H9 (cell line): ENCODE data around the gene DCUN1D2. TPM values are rescaled to one million over a fixed set of nuclear protein-coding genes. Genes with fewer than 3 reads are reported as not detected.

ENCODE experiments used
- DNase-seq: peaks from one replicate; pipeline ENCODE4 v3.0.0-alpha.2; 2017
- H2AFZ ChIP-seq: one replicate; pipeline ENCODE4 v1.6.1; 2013; ENCODE audit warnings: mild to moderate bottlenecking, low read length, control low read depth, moderate library complexity
- H2AK5ac ChIP-seq: 2 replicates; pipeline ENCODE4 v1.6.1; 2013; ENCODE audit warnings: low read length, control low read depth, mixed read lengths; ENCODE audit not compliant: insufficient read length
- H2BK120ac ChIP-seq: one replicate; pipeline ENCODE4 v1.6.1; 2013; ENCODE audit warnings: low read depth, mild to moderate bottlenecking, low read length, control low read depth, inconsistent platforms; ENCODE audit not compliant: poor library complexity, severe bottlenecking
- H2BK12ac ChIP-seq: 2 replicates; pipeline ENCODE4 v1.6.1; 2013; ENCODE audit warnings: low read length, control low read depth, mixed read lengths, low read depth; ENCODE audit not compliant: insufficient read length
- H2BK15ac ChIP-seq: 2 replicates; pipeline ENCODE4 v1.6.1; 2013; ENCODE audit warnings: low read depth, low read length, control low read depth
- H2BK20ac ChIP-seq: one replicate; pipeline ENCODE4 v1.6.1; 2013; ENCODE audit warnings: low read depth, mild to moderate bottlenecking, low read length, control low read depth, inconsistent platforms; ENCODE audit not compliant: poor library complexity, severe bottlenecking
- H2BK5ac ChIP-seq: 2 replicates; pipeline ENCODE4 v1.6.1; 2013; ENCODE audit warnings: low read length, control low read depth, mixed read lengths; ENCODE audit not compliant: insufficient read length
- H3K14ac ChIP-seq: 2 replicates; pipeline ENCODE4 v1.6.1; 2013; ENCODE audit warnings: low read length, control low read depth; ENCODE audit not compliant: insufficient read depth
- H3K18ac ChIP-seq: 2 replicates; pipeline ENCODE4 v1.6.1; 2013; ENCODE audit warnings: low read depth, mild to moderate bottlenecking, mixed read lengths, low read length, control low read depth; ENCODE audit not compliant: insufficient read length
- H3K23ac ChIP-seq: 2 replicates; pipeline ENCODE4 v1.6.1; 2013; ENCODE audit warnings: low read length, control low read depth, mixed read lengths, low read depth; ENCODE audit not compliant: insufficient read length
- H3K23me2 ChIP-seq: 2 replicates; pipeline ENCODE4 v1.6.1; 2013; ENCODE audit warnings: low read depth, mild to moderate bottlenecking, mixed read lengths, low read length, control low read depth; ENCODE audit not compliant: insufficient read length, poor library complexity, severe bottlenecking
- H3K27ac ChIP-seq: 2 replicates; pipeline ENCODE4 v1.5.1; 2013; ENCODE audit warnings: low read length, control low read depth, mixed read lengths, low read depth; ENCODE audit not compliant: insufficient read length
- H3K27me3 ChIP-seq: 2 replicates; pipeline ENCODE4 v1.6.1; 2013; ENCODE audit warnings: low read length, control low read depth, inconsistent platforms; ENCODE audit not compliant: insufficient read depth
- H3K4ac ChIP-seq: 2 replicates; pipeline ENCODE4 v1.6.1; 2013; ENCODE audit warnings: low read depth, mild to moderate bottlenecking, control low read depth, inconsistent platforms, low read length, moderate library complexity
- H3K4me1 ChIP-seq: 2 replicates; pipeline ENCODE4 v1.6.1; 2013; ENCODE audit warnings: low read length, control low read depth, inconsistent platforms; ENCODE audit not compliant: insufficient read depth
- H3K4me2 ChIP-seq: 2 replicates; pipeline ENCODE4 v1.6.1; 2013; ENCODE audit warnings: low read length, control low read depth, mixed read lengths; ENCODE audit not compliant: insufficient read length, insufficient read depth
- H3K56ac ChIP-seq: 2 replicates; pipeline ENCODE4 v1.6.1; 2013; ENCODE audit warnings: low read depth, mild to moderate bottlenecking, mixed read lengths, low read length, control low read depth; ENCODE audit not compliant: insufficient read length
- H3K79me1 ChIP-seq: 2 replicates; pipeline ENCODE4 v1.6.1; 2013; ENCODE audit warnings: low read depth, mild to moderate bottlenecking, moderate library complexity, low read length, control low read depth, inconsistent platforms; ENCODE audit not compliant: insufficient read depth, poor library complexity, severe bottlenecking
- H3K79me2 ChIP-seq: 2 replicates; pipeline ENCODE4 v1.6.1; 2013; ENCODE audit warnings: low read length, control low read depth, inconsistent platforms; ENCODE audit not compliant: insufficient read depth
- H3K9ac ChIP-seq: 2 replicates; pipeline ENCODE4 v1.6.1; 2013; ENCODE audit warnings: low read length, control low read depth, mixed read lengths; ENCODE audit not compliant: insufficient read length; ENCODE audit errors: extremely low read depth
- H3K9me3 ChIP-seq: one replicate; pipeline ENCODE4 v1.6.1; 2013; ENCODE audit warnings: low read depth, low read length, inconsistent platforms; ENCODE audit not compliant: control insufficient read depth
- H3T11ph ChIP-seq: one replicate; pipeline ENCODE4 v1.6.1; 2013; ENCODE audit warnings: mild to moderate bottlenecking, low read length, control low read depth, inconsistent platforms
- H4K20me1 ChIP-seq: one replicate; pipeline ENCODE4 v1.6.1; 2013; ENCODE audit not compliant: control insufficient read depth, insufficient read length, insufficient read depth
- H4K5ac ChIP-seq: 2 replicates; pipeline ENCODE4 v1.6.1; 2013; ENCODE audit warnings: low read depth, mild to moderate bottlenecking, mixed read lengths, low read length, control low read depth; ENCODE audit not compliant: insufficient read length
- H4K8ac ChIP-seq: replicated peaks from 2 replicates; pipeline ENCODE4 v1.6.1; 2013; ENCODE audit warnings: low read length, control low read depth, mixed read lengths, low read depth; ENCODE audit not compliant: insufficient read length
- H4K91ac ChIP-seq: 2 replicates; pipeline ENCODE4 v1.6.1; 2013; ENCODE audit warnings: low read depth, mild to moderate bottlenecking, moderate library complexity, mixed read lengths, low read length, control low read depth; ENCODE audit not compliant: insufficient read length
- H3K27ac Mint-ChIP-seq, 3 experiments: 2 replicates in 2 of 3; 3 replicates in 1 of 3; pipeline ENCODE4 v1.8.0; 2020 to 2021; ENCODE audit warnings: mixed read lengths in 3 of 3, mild to moderate bottlenecking in 1 of 3, moderate library complexity in 1 of 3
- H3K27me3 Mint-ChIP-seq: 2 replicates; pipeline ENCODE4 v1.8.0; 2021; ENCODE audit warnings: low read depth, mild to moderate bottlenecking, moderate library complexity, mixed read lengths
- H3K36me3 Mint-ChIP-seq, 3 experiments: 2 replicates in 2 of 3; 3 replicates in 1 of 3; pipeline ENCODE4 v1.8.0; 2020 to 2021; ENCODE audit warnings: low read depth in 3 of 3, mixed read lengths in 3 of 3; ENCODE audit not compliant: insufficient read depth in 1 of 3
- H3K4me1 Mint-ChIP-seq, 2 experiments: 2 replicates each; pipeline ENCODE4 v1.8.0; 2020; ENCODE audit warnings: mixed read lengths in 2 of 2
- H3K4me3 Mint-ChIP-seq, 2 experiments: 2 replicates in 1 of 2; 3 replicates in 1 of 2; pipeline ENCODE4 v1.8.0; 2020 to 2021; ENCODE audit warnings: mild to moderate bottlenecking in 2 of 2, mixed read lengths in 2 of 2, moderate library complexity in 1 of 2
- H3K9me3 Mint-ChIP-seq, 2 experiments: 2 replicates in 1 of 2; 3 replicates in 1 of 2; pipeline ENCODE4 v1.8.0; 2020; ENCODE audit warnings: mild to moderate bottlenecking in 2 of 2, mixed read lengths in 2 of 2, moderate library complexity in 1 of 2
- CTCF ChIP-seq: fragments of 200-600 bp; sonication (generic); conservative IDR thresholded peaks from 3 replicates; pipeline ENCODE4 v1.8.0; 2021; ENCODE audit warnings: antibody characterized with exemption, mild to moderate bottlenecking
- WGBS: extraction: QIAGEN DNeasy Blood & Tissue Kit; methylation state at CpG from one replicate; pipeline ENCODE4 v1.1.7; 2013; ENCODE audit warnings: missing lambda C conversion rate, low lambda C conversion rate, mixed read lengths; ENCODE audit not compliant: insufficient read length; ENCODE audit errors: extremely low coverage; 5-methylcytosine and 5-hydroxymethylcytosine counted together
- total RNA-seq: library from RNA; stranded (reverse); gene quantifications from 2 replicates; pipeline ENCODE4 v1.2.1, GENCODE V29; 2021

The DCUN1D2 gene
- total RNA-seq, 1 experiment from 2014 or later: 36.8 TPM

GRCh38 chr13:113412440-113412839 is 78.1 kb downstream of the DCUN1D2 start:
- H3K4ac ChIP-seq: no peak overlapping the region
- H3K27me3 Mint-ChIP-seq: peaks cover 6% of the 10 kb centered on the region
- H2AFZ ChIP-seq: no peak overlapping the region
- H3K4me1 ChIP-seq: no peaks in the 10 kb centered on the region
- H3K36me3 Mint-ChIP-seq: peaks cover 2 to 5% (median 2%) of the 10 kb centered on the region in 3 experiments; a peak in 4 of 7 replicates
- H3K79me1 ChIP-seq: no peaks in the 10 kb centered on the region
- no CpG with 5 or more reads among the region's 27 CpGs for WGBS
- H3T11ph ChIP-seq: no peak overlapping the region
- 0 out of 4 replicates have a peak, but pooled peaks cover 0 to 2% of the 10 kb centered on the region in 2 experiments for H3K4me1 Mint-ChIP-seq
- H3K9me3 Mint-ChIP-seq: peaks cover 2 to 4% of the 10 kb centered on the region in 2 experiments; a peak in 4 of 5 replicates
- no peak overlapping the region for H3K9ac ChIP-seq
- DNase-seq: no peak
- no peak for TF ChIP-seq CTCF
- H4K91ac ChIP-seq: no peak overlapping the region
- H2BK120ac ChIP-seq: no peak overlapping the region
- H2BK5ac ChIP-seq: no peak overlapping the region
- H3K4me3 Mint-ChIP-seq: no peak overlapping the region
- no peak overlapping the region for H4K5ac ChIP-seq
- H4K20me1 ChIP-seq: no peaks in the 10 kb centered on the region
- no peaks in the 10 kb centered on the region for H3K23me2 ChIP-seq
- H4K8ac ChIP-seq: no peak overlapping the region
- H2AK5ac ChIP-seq: no peak overlapping the region
- no peak overlapping the region for H3K27ac ChIP-seq
- no peak overlapping the region for H2BK20ac ChIP-seq
- no peak overlapping the region for H3K14ac ChIP-seq
- no peak overlapping the region for H3K18ac ChIP-seq
- no peak overlapping the region for H2BK12ac ChIP-seq
- H3K4me2 ChIP-seq: no peak overlapping the region
- no peak overlapping the region for H3K56ac ChIP-seq
- H3K27ac Mint-ChIP-seq: no peak overlapping the region
- H3K79me2 ChIP-seq: no peaks in the 10 kb centered on the region
- H3K9me3 ChIP-seq: no peaks in the 10 kb centered on the region
- H2BK15ac ChIP-seq: no peak overlapping the region
- H3K23ac ChIP-seq: no peak overlapping the region
- H3K27me3 ChIP-seq: no peaks in the 10 kb centered on the region
